MV-4-11 (cell line): Measurements from ENCODE around the gene PIKFYVE.
"Not testable (repeated sequence)": the region's sequence is repeated elsewhere in the genome, so short reads cannot be mapped to it uniquely, and the experiment has no call there.

ENCODE experiments used
- DNase-seq: peaks from one replicate; lab custom pipeline; 2025; lab: John Stamatoyannopoulos, UW

PIKFYVE gene

DNA sequence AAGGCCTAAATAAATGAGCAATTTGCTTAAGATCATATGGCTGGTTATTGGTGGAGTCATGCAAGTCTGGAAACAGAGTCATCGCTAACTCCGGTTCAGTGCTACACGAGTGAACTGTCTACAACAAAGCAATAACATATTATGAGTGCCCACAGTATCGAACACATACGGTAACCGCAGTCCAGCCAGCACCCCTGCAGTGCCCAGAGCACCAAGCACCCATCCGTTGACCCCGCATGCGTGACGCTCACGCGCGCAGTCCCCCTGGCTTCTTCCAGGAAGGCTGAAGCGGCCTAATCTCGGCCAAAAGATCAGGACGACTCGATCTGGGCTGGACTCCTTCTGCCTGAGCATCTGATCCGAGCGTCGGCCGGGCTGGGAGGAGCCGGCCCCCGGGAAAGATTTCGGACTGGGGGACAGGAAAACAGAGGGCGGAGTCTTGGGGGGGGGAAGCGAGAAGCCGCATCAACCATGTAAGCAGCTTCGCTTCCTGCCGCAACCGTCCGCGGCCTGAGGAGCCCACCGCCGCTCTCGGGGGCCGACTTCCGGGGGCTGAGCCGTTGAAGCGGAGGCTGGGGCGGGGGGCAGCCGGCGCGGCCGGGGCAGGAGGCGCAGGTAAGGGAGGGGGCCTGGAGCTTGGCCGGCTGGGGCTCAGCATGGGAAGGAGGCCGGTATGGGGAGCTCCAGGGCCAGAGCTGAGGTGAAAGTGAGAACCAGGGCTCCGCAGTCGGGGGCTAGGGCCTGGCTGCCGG, at the start of gene PIKFYVE:
PIKFYVE (plus strand) TSS at position 455 of the 752 bp plus-strand sequence. CDS start 5,265 bp downstream, outside the sequence.
- peak; percentile 99 for DNase-seq

DNA sequence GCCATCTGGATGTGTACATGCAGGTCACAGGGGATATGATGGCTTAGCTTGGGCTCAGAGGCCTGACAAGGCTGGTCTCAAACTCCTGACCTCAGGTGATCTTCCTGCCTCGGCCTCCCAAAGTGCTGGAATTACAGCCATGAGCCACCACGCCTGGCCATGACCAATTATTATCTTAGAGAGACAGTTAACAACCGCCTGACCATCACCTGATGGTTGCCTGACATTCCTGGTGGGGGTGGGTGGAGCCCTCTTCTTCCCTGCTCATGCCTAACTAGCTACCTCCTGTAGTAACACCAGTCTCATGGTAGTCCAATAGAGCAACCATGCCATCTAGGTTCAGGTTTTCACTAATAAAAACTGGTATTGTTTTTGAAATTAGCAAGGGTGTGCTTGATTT, 44.2 kb upstream of the PIKFYVE start:
- not testable (repeated sequence) for DNase-seq

GRCh38 chr2:208222351-208222750, 43.7 kb upstream of the PIKFYVE start:
- no peak for DNase-seq

GRCh38 chr2:208224802-208225201, 41.3 kb upstream of the PIKFYVE start:
- DNase-seq: no peak

DNA sequence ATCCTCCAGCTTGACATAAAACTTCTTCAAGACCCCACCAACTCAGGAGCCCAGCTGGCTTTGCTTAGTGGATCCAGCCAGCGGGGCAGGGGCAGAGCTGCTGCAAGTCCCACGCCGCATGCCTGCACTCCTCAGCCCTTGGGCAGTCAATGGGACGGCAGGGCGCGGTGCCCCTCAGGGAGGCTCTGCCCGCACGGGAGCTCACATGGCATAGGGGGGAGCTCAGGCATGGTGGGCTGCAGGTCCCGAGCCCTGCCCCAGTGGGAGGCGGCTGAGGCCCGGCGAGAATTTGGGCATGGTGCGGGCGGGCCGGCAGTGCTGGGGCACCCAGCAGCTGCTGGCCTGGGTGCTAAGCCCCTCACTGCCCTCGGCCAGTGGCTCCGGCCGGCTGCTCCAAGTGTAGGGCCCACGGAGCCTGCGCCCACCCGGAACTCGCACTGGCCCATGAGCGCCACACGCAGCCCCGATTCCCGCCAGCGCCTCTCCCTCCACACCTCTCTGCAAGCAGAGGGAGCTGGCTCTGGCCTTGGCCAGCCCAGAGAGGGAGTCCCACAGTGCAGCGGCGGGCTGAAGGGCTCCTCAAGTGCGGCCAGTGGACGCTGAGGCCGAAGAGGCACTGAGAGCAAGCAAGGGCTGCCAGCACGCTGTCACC, 38.3 kb upstream of the PIKFYVE start:
- no peak for DNase-seq

DNA sequence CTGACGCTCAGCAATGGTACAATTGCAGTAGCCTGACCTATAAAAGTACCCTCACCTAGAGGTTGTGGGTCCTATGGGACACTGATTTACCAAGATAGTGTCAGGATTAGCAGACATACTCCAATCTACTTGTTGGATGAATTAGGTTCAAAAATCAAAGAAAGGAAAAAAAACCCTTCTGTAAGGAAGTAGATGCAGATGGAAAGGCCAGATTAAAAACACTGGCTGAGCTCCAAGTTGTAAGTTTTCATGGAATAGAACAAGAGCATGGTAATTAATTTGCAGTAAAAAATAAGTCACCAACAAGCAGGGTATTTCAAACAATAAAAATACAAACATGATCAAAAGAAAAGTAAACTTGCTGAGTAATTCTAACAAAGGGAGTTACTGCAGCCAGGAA, 37.6 kb upstream of the PIKFYVE start:
- no peak for DNase-seq

- no peak for DNase-seq
Measured at GRCh38 chr2:208234786-208235185, 31.3 kb upstream of the PIKFYVE start.

- no peak for DNase-seq
Measured at GRCh38 chr2:208235860-208236259, 30.2 kb upstream of the PIKFYVE start.

GRCh38 chr2:208239770-208240493, 26.1 kb upstream of the PIKFYVE start:
- DNase-seq: no peak

- DNase-seq: no peak
Measured at GRCh38 chr2:208240619-208241209, 25.3 kb upstream of the PIKFYVE start.

- DNase-seq: no peak
Measured at GRCh38 chr2:208244422-208244821, 21.6 kb upstream of the PIKFYVE start.

- DNase-seq: peak; percentile 12
Measured at GRCh38 chr2:208245746-208246145, 20.3 kb upstream of the PIKFYVE start.

DNA sequence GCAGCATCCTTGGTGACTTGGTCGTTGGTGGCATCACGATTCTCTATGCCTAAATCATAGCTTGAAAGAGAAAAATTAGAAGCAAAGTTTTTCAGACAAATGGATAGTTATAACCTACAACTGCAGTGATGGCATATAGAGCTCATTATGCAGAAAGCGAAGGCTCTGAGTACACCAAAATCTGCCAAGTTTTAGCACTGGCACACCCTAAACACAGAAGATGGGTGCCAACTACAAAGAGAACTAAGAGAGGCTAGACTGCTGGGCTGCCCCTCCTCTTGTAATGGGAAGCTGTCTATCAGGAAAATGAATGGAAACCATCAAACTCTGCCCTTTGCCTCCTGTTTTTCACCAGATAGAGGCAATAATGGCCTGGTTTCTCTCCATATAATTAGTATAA, 17.5 kb upstream of the PIKFYVE start:
- no peak for DNase-seq

GRCh38 chr2:208249296-208249695, 16.8 kb upstream of the PIKFYVE start:
- DNase-seq: no peak

- peak; percentile 62 for DNase-seq
Measured at GRCh38 chr2:208250388-208250787, 15.7 kb upstream of the PIKFYVE start.

- no peak for DNase-seq
Measured at GRCh38 chr2:208251098-208251497, 15.0 kb upstream of the PIKFYVE start.

DNA sequence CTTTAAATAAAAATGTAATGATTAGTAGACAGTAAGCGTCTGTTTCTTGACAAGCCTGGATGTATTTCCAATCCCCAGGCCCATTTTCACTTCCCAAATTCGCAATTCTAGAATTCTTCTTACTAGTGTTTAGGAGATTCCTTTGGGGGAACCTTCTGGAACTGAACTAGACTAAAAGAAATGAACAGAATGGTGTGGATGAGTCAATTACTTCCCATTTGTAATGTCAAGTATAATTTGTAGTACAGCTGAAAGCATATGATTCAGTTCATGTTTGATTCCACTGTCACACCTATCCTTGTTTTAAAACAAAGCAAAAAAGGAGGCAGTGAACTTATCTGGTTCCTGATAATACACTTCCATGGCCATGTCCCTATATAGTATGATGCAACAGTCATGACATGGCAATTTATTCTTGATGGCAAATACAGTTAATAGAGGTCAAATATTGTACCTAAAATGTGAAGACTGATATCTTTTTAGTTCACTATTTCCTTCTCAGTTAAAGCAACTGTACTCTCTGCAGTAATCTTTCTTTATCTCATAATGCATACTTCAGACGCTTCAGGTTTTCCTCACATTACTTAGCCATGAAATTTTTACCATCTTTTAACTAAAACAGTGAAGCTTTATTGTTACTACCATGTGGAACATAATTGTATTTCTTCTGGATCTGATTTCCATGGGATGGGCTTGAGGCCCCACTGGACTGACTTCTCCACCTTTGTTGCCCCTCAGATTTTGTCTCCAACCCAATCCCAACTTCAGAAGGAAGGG, 13.2 kb upstream of the PIKFYVE start:
- peak; percentile 45 for DNase-seq

- DNase-seq: no peak
Measured at GRCh38 chr2:208253600-208254117, 12.4 kb upstream of the PIKFYVE start.

DNA sequence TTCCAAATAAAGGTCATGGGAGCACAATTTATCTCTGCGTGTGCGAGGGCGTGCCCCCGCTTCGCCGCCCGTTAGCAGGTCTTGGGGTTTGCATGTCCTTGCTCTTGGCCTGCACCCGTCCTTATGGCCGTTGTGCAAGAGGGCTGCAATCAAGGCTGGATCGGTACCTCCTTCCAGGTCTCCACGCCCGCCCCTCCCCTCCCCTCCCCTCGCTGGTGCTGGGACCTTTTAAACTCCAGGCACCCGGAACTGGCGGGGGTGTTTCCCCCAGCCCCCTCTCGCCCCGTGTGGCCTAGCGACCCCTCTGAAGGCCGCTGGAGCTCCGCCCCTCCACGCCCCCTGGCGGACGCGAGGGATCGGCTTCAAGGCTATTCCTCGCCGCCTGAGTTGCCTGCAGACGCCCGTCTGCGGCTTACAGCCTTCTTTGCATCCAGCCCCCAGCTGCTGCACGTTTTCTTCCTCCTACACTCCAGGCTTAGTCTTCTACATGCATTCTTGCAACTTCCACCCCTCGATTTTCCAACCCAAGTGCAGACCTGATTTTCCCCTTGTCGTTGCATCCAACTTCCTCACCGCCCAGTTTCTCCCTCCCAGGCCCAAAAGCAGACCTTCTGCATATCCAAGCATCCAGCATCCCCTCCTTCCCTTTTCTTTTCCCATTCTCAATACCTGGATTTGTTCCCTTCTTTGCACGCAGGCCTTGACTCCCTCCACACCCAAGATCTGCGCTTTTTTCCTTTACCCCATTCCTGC, 11.8 kb upstream of the PIKFYVE start:
- DNase-seq: peak; percentile 76

DNA sequence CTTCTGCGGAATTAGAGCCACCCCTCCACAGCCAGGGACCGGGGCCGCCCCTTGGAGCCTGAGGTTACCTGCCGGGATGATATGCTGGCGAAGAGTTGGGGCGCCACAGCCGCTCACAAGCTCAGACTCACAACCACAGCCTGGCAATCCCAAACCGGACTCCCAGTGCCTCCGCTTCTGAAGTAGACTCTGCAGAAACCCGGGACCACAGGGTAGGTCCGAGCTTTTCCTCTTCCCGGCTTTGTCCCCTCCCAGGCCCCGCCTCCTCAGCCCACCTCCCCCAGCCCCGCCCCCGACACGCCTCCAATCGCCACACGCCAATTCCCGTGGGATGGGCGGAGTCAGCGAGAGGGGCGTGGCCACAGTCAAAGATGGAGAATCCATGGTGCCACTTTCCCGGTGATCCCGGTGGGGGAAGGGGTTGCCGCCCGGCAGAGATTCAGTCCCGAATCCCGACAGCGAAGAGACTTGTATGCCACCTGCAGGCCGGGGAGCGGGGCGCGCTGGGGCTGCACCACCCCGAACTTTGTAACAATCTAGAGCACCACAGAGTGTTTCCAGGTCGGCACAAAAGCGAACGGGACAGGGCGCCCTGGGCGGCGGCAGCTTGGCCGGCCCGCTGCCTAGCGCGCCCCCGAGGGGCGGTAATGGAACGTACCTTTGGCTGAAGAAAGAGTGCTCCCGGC, 11.0 kb upstream of the PIKFYVE start, which contains the start of gene IDH1:
IDH1 (minus strand) TSS at position 201 of the 686 bp plus-strand sequence. CDS start 3,520 bp downstream, outside the sequence.
- DNase-seq: peak; percentile 81
